Right lobe of liver (tissue), 4 donors: Measurements from ENCODE around the gene IPO13.

Source experiments
- POLR2A ChIP-seq: fragments of 450-650 bp; IDR thresholded peaks from one replicate; pipeline ENCODE4 v1.6.1; 2017; ENCODE audit warnings: antibody characterized with exemption, mild to moderate bottlenecking
- TF ChIP-seq, protein P1 (sequence below), 4 donors: fragments of 200-600 bp in 3 of 4; fragments of 450-650 bp in 1 of 4; IDR thresholded peaks; one replicate each; pipeline versions ENCODE4 v1.5.1 to v1.8.0; 2016 to 2022; ENCODE audit warnings: antibody characterized with exemption in 4 of 4, mild to moderate bottlenecking in 2 of 4
- donor health status: DM: no; HTN: no; CAD: no.
- donor health status: DM: no; HTN: no; CAD: no.
- donor health status: DM: no; HTN: yes; CAD: no.

DNA sequence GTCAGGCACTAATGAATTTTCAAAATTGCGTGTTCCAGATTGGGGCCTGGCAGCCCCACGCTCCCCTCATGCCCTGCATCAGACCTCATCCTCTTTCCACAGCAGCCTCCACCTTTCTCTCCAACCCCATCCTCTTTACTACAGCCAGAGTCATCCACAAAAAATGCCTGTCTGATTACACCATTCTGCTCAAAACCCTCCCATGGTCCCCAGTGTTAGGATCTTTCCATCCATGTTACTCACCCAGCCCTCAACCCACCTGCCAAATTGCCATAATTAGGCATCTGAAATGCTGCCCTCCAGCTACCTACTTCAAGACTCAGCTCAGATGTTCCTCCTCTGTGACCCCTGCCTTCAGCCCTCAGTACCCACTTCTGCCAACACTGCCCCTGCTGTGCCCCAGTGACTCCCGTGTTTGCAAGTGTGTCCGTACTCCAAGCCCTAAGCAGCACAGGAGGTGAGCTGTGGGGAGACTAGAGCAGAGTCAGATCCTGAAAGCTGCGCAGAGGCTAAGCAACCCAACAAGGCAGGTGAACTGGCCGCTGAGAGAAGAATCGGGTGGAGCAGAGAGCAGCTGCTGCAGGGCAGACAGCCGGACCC lies 13.9 kb upstream of the IPO13 start:
- TF ChIP-seq, protein P1, sequence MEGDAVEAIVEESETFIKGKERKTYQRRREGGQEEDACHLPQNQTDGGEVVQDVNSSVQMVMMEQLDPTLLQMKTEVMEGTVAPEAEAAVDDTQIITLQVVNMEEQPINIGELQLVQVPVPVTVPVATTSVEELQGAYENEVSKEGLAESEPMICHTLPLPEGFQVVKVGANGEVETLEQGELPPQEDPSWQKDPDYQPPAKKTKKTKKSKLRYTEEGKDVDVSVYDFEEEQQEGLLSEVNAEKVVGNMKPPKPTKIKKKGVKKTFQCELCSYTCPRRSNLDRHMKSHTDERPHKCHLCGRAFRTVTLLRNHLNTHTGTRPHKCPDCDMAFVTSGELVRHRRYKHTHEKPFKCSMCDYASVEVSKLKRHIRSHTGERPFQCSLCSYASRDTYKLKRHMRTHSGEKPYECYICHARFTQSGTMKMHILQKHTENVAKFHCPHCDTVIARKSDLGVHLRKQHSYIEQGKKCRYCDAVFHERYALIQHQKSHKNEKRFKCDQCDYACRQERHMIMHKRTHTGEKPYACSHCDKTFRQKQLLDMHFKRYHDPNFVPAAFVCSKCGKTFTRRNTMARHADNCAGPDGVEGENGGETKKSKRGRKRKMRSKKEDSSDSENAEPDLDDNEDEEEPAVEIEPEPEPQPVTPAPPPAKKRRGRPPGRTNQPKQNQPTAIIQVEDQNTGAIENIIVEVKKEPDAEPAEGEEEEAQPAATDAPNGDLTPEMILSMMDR (IDR thresholded peaks at IDR 0.05) = no peak
- TF ChIP-seq POLR2A = no peak
